Psoas muscle (tissue), 8 donors: Measurements from ENCODE around the gene TFB1M. TPM values are rescaled to one million over a fixed set of nuclear protein-coding genes. Genes with fewer than 3 reads are reported as not detected.

Experiments used
- ATAC-seq, 4 donors: fragments of 200-7000 bp; cut with Tn5 transposase; one replicate each; pipeline ENCODE4 v1.9.1; 2020; ENCODE audit warnings: moderate library complexity in 3 of 4, mild to moderate bottlenecking in 2 of 4
- DNase-seq, 2 donors: peaks; one replicate each; pipeline ENCODE4 v3.0.0-alpha.2; 2020
- H3K27ac ChIP-seq: fragments of 200-600 bp; one replicate; pipeline ENCODE4 v1.8.0; 2022
- H3K27me3 ChIP-seq, 3 donors: fragments of 200-600 bp in 1 of 3; one replicate each; pipeline versions ENCODE4 v1.6.1 to v1.8.0; 2013 to 2022; ENCODE audit warnings: low read length in 2 of 3, mild to moderate bottlenecking in 2 of 3, moderate library complexity in 1 of 3; ENCODE audit not compliant: insufficient read depth in 3 of 3
- H3K36me3 ChIP-seq, 2 donors: fragments of 200-600 bp in 1 of 2; one replicate each; pipeline versions ENCODE4 v1.6.1 to v1.8.0; 2013 to 2022; ENCODE audit warnings: low read depth in 1 of 2, mild to moderate bottlenecking in 1 of 2, moderate library complexity in 1 of 2; ENCODE audit not compliant: insufficient read depth in 1 of 2
- H3K4me1 ChIP-seq: fragments of 200-600 bp; one replicate; pipeline ENCODE4 v1.8.0; 2022
- H3K4me3 ChIP-seq: fragments of 200-600 bp; one replicate; pipeline ENCODE4 v1.8.0; 2022; ENCODE audit warnings: mild to moderate bottlenecking
- H3K9me3 ChIP-seq: fragments of 200-600 bp; one replicate; pipeline ENCODE4 v1.8.0; 2022
- CTCF ChIP-seq: fragments of 200-600 bp; IDR thresholded peaks from one replicate; pipeline ENCODE4 v1.8.0; 2022; ENCODE audit warnings: antibody characterized with exemption
- WGBS, 3 donors: extraction: QIAGEN DNeasy Blood & Tissue Kit; methylation state at CpG; one replicate each; pipeline versions ENCODE4 v1.1.6 to v1.1.7; 2013; 5-methylcytosine and 5-hydroxymethylcytosine counted together
- intact Hi-C, 2 donors: fragments of 100-400 bp; cut with DNase I; formaldehyde crosslinking; loops; one replicate each; pipeline versions ENCODE4 v1.11.0 to v1.14.2; 2022
- polyA plus RNA-seq, 3 donors: library from polyadenylated mRNA; stranded (reverse); fragments of 200-250 nt; gene quantifications; one replicate each; pipeline ENCODE4 v1.2.3, GENCODE V29; 2013
- total RNA-seq, 4 donors: library from RNA; stranded (reverse); fragmentation: NEBNext Ultra II Directional in 2 of 4; extraction: Animal tissue kit (Norgen Biotek cat#: 25700) in 2 of 4; gene quantifications; one replicate each; pipeline versions ENCODE4 v1.2.1 to v1.2.4, GENCODE V29; 2021 to 2023
- donor health status: healthy with polysubstance abuse.
- donor health status: DM: no; HTN: no; CAD: no; lungs with moderate emphysema.
- donor health status: Bipolar disorder and iron deficiency.
- donor health status: healthy.
- donor health status: DM: yes; HTN: yes; CAD: no.
- donor health status: DM: no; HTN: no; CAD: no.
- donor health status: DM: no; HTN: no; CAD: no.
- donor health status: DM: yes; HTN: yes; CAD: no.

TFB1M gene
- total and polyA plus RNA-seq, 7 donors: 7.2 to 25.9 (median 17.8) TPM

DNA sequence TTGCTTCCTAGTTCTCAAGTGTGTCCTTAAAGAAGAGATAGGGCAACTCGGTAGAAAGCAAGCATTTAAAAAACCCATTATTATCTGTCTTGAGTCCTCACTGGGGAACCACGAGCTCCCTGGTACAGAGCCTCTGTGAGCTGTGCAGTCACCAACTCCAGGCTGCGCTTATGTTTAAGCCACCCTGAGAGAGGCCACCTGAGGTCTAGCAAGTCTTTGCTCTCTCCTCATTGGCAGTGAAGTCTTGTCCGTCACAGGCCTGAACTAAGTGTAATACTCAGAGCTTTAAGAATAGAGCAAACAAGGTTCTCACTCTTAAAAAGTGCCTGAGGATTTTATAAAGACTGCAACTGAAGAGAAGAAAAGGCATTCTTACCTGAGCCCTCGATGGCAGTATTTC, 54.4 kb downstream of the TFB1M start:
- peaks cover 6% of the 10 kb centered on the region for H3K4me1 ChIP-seq
- peak in 1 of 4 donors; percentile 14 for ATAC-seq
- intact Hi-C loops: no loop called here
- 94 to 96% (median 95%) methylated on average over 5 of the region's 5 CpGs for WGBS, 3 donors
- no peaks in the 10 kb centered on the region for H3K27me3 ChIP-seq
- peaks cover 7 to 65% of the 10 kb centered on the region in 2 donors for H3K36me3 ChIP-seq
- no peak for DNase-seq
- TF ChIP-seq CTCF: no peak
- H3K9me3 ChIP-seq: no peaks in the 10 kb centered on the region
- H3K4me3 ChIP-seq: no peak overlapping the region
- H3K27ac ChIP-seq: no peak overlapping the region

GRCh38 chr6:155259204-155259603, 55.1 kb downstream of the TFB1M start:
- DNase-seq: no peak
- no peak for TF ChIP-seq CTCF
- ATAC-seq: no peak
- intact Hi-C loops: no loop called here
- no peak overlapping the region for H3K4me3 ChIP-seq
- H3K36me3 ChIP-seq: peaks cover 7 to 67% of the 10 kb centered on the region in 2 donors
- no peak overlapping the region for H3K27ac ChIP-seq
- WGBS, 3 donors: 85 to 91% (median 90%) methylated on average over 3 of the region's 3 CpGs
- no peaks in the 10 kb centered on the region for H3K27me3 ChIP-seq
- H3K4me1 ChIP-seq: peaks cover 13% of the 10 kb centered on the region
- no peaks in the 10 kb centered on the region for H3K9me3 ChIP-seq

DNA sequence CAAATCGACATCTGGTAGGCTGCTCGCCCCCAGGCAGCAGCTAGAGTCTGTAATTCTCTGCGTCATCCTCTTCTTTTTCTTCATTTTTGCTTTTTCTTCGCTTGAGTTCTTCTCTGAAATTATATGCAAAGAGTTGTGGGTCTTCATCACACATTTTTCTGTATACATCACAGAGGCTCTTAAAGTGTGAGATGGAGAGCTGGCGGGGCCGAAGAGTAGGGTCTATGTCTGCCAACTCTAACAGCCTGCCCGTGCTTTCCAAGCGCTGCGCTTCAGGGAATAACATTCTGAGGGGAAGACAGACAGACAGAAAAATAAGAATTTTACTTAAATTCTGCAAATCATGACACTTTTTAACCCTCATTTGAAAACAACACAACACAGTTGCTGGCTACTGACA, 56.5 kb downstream of the TFB1M start:
- Histone ChIP-seq H3K4me1 (peaks cover 27% of the 10 kb centered on the region), H3K9me3 (no peaks in the 10 kb centered on the region), H3K36me3 (peaks cover 7 to 63% of the 10 kb centered on the region in 2 donors), H3K27ac (no peak overlapping the region), H3K27me3 (no peaks in the 10 kb centered on the region), H3K4me3 (no peak overlapping the region)
- ATAC-seq (no peak), DNase-seq (no peak)
- WGBS, 3 donors: 93 to 95% (median 93%) methylated on average over 9 of the region's 9 CpGs
- TF ChIP-seq CTCF: no peak
- intact Hi-C loops: no loop called here

DNA sequence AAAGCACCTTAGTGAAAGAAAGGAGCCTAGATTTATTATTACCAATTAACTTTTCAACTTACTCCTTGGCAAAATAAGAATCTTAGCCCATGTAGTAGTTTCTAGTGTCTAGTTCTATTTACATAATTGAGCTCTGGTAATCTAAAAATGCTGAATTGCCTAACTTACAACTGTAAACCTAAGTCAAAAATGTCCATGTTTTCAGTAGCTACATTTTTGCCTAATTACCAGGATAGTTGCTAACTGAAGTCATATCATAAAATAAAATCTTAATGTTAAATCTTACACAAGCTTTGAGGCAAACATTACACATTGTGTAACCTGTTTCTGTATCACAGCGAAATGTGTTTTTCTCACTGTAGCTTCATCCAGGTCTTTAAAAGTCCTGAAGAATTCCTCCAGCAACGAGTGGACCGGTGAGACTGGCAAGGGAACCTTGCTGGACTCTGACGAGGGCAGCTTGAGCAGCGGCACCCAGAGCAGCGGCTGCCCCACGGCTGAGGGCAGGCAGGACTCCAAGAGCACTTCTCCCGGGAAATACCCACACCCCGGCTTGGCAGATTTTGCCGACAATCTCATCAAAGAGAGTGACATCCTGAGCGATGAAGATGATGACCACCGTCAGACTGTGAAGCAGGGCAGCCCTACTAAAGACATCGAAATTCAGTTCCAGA, 58.0 kb downstream of the TFB1M start:
- no peak for ATAC-seq
- intact Hi-C loops: no loop called here
- DNase-seq: no peak

More for the DNA sequence above, 58.0 kb downstream of the TFB1M start:
- peaks cover 7 to 76% of the 10 kb centered on the region in 2 donors for H3K36me3 ChIP-seq
- H3K4me3 ChIP-seq: no peak overlapping the region
- no peak for TF ChIP-seq CTCF
- H3K27ac ChIP-seq: no peak overlapping the region
- peaks cover 24% of the 10 kb centered on the region for H3K4me1 ChIP-seq
- no peaks in the 10 kb centered on the region for H3K27me3 ChIP-seq
- 66 to 85% (median 75%) methylated on average over 13 of the region's 13 CpGs for WGBS, 3 donors
- no peaks in the 10 kb centered on the region for H3K9me3 ChIP-seq
